Measurements from ENCODE around the gene ZNF613. TPM values are rescaled to one million over a fixed set of nuclear protein-coding genes. Genes with fewer than 3 reads are reported as not detected.
"Not testable (repeated sequence)": the region's sequence is repeated elsewhere in the genome, so short reads cannot be mapped to it uniquely, and the experiment has no call there.

The ZNF613 gene
- total and polyA plus RNA-seq, 2 donors (not counting 1 experiment from before 2014, with no cell fraction given): 4.6 to 11.2 TPM

DNA sequence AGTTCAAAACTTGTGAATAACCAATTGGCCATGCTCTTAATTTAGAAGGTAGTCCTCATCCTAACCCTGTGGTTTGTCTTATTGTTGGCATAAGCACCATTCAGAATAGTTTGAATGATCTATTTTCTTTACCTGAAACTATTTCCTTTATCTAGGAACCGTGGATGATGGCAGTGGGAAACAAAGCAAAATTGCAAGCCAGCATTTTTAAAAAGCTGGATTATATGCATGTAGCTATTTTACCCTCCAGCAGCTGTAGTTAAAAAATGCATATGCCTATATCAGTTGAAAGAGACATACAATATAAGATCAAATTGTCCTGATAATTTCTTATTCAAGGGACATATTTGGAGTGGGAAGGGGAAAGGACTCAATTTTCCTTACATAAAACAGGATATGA is 19.3 kb downstream of the ZNF613 start:
- Histone ChIP-seq H3K9ac (ENCODE audit: insufficient read depth, low read length) (no peak overlapping the region), H3K4me1 (ENCODE audit: control insufficient read depth, extremely low read depth, insufficient read depth, low read length) (no peaks in the 10 kb centered on the region), H3K4me3 (replicated peaks in 1 of 4; ENCODE audit: control extremely low read depth in 1 of 4, insufficient read depth in 1 of 4, low read depth in 3 of 4, low read length in 4 of 4) (no peak overlapping the region), H3K27ac (ENCODE audit: insufficient read depth, low read length) (no peak overlapping the region), H3K27me3 (ENCODE audit: control insufficient read depth, insufficient read depth, low read length) (no peaks in the 10 kb centered on the region), H2AFZ (ENCODE audit: low read length) (no peak overlapping the region), H3K79me2 (ENCODE audit: control insufficient read depth, insufficient read depth, low read length) (no peaks in the 10 kb centered on the region), H3K4me2 (ENCODE audit: extremely low read depth, insufficient read depth, low read length) (no peak overlapping the region), H3K9me3 (ENCODE audit: control insufficient read depth, insufficient read depth, low read depth, low read length) (peaks cover 11% of the 10 kb centered on the region), H3K36me3 (ENCODE audit: control insufficient read depth, insufficient read depth, low read length) (peaks cover 3% of the 10 kb centered on the region), H4K20me1 (ENCODE audit: control insufficient read depth, extremely low read depth, insufficient read depth, low read length) (no peaks in the 10 kb centered on the region)
- DNase-seq (ENCODE audit: low read depth in 2 of 2): no peak
- TF ChIP-seq EZH2 (IDR thresholded peaks at IDR 0.05; ENCODE audit: low read length, missing control alignments): no peak
- TF ChIP-seq, protein P1, sequence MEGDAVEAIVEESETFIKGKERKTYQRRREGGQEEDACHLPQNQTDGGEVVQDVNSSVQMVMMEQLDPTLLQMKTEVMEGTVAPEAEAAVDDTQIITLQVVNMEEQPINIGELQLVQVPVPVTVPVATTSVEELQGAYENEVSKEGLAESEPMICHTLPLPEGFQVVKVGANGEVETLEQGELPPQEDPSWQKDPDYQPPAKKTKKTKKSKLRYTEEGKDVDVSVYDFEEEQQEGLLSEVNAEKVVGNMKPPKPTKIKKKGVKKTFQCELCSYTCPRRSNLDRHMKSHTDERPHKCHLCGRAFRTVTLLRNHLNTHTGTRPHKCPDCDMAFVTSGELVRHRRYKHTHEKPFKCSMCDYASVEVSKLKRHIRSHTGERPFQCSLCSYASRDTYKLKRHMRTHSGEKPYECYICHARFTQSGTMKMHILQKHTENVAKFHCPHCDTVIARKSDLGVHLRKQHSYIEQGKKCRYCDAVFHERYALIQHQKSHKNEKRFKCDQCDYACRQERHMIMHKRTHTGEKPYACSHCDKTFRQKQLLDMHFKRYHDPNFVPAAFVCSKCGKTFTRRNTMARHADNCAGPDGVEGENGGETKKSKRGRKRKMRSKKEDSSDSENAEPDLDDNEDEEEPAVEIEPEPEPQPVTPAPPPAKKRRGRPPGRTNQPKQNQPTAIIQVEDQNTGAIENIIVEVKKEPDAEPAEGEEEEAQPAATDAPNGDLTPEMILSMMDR (conservative IDR thresholded peaks at IDR 0.05 in 1 of 2, IDR thresholded peaks at IDR 0.05 in 1 of 2; ENCODE audit: low read depth in 1 of 2, low read length in 2 of 2): no peak

DNA sequence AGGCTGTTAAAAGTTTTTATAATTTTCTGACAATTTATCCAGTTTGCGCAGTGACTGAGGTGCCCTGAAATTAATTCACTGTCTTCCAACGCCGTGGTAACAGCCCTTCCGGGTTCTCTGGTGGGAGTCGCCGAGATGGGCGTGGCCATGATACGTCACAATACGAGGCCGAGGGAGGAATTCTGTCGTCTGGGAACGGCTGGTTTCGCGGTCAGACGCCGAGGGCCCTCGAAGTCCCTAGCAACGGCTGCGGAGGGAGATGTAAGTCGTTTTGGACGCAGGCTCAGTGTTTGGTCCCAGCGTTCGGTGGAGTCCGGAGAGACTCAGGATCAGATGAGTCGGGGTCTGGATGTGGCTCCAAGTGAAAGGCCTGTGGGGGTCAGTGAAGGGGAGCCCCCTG is 21.7 kb downstream of the ZNF613 start:
- peak overlapping the region; percentile 78 for H3K4me2 ChIP-seq (ENCODE audit: extremely low read depth, insufficient read depth, low read length)
- no peaks in the 10 kb centered on the region for H3K4me1 ChIP-seq (ENCODE audit: control insufficient read depth, extremely low read depth, insufficient read depth, low read length)
- H3K27ac ChIP-seq (ENCODE audit: insufficient read depth, low read length): no peak overlapping the region
- H2AFZ ChIP-seq (ENCODE audit: low read length): peak overlapping the region; percentile 78
- H3K9ac ChIP-seq (ENCODE audit: insufficient read depth, low read length): no peak overlapping the region
- peaks cover 11% of the 10 kb centered on the region for H3K9me3 ChIP-seq (ENCODE audit: control insufficient read depth, insufficient read depth, low read depth, low read length)
- no peaks in the 10 kb centered on the region for H3K79me2 ChIP-seq (ENCODE audit: control insufficient read depth, insufficient read depth, low read length)
- H4K20me1 ChIP-seq (ENCODE audit: control insufficient read depth, extremely low read depth, insufficient read depth, low read length): no peaks in the 10 kb centered on the region
- no peaks in the 10 kb centered on the region for H3K27me3 ChIP-seq (ENCODE audit: control insufficient read depth, insufficient read depth, low read length)
- no peaks in the 10 kb centered on the region for H3K36me3 ChIP-seq (ENCODE audit: control insufficient read depth, insufficient read depth, low read length)
- no peak for TF ChIP-seq EZH2 (IDR thresholded peaks at IDR 0.05; ENCODE audit: low read length, missing control alignments)
- peak overlapping the region; percentile 18 to 79 (median 48) for H3K4me3 ChIP-seq (replicated peaks in 1 of 4; ENCODE audit: control extremely low read depth in 1 of 4, insufficient read depth in 1 of 4, low read depth in 3 of 4, low read length in 4 of 4)
- DNase-seq (ENCODE audit: low read depth in 2 of 2): peak; percentile 37 to 75

DNA sequence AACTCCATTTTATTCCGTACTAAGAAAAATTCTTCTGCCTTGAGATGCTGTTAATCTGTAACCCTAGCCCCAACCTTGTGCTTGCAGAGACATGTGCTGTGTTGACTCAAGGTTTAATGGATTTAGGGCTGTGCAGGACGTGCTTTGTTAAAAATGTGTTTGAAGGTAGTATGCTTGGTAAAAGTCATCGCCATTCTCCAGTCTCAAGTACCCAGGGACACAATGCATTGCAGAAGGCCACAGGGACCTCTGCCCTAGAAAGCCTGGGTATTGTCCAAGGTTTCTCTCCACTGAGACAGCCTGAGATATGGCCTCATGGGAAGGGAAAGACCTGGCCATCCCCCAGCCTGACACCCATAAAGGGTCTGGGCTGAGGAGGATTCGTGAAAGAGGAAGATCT is 30.6 kb downstream of the ZNF613 start:
- H3K9ac ChIP-seq (ENCODE audit: insufficient read depth, low read length); H3K4me3 ChIP-seq (replicated peaks in 1 of 4; ENCODE audit: control extremely low read depth in 1 of 4, insufficient read depth in 1 of 4, low read depth in 3 of 4, low read length in 4 of 4); H3K36me3 ChIP-seq (ENCODE audit: control insufficient read depth, insufficient read depth, low read length); H2AFZ ChIP-seq (ENCODE audit: low read length); H3K27me3 ChIP-seq (ENCODE audit: control insufficient read depth, insufficient read depth, low read length); H3K9me3 ChIP-seq (ENCODE audit: control insufficient read depth, insufficient read depth, low read depth, low read length); H3K27ac ChIP-seq (ENCODE audit: insufficient read depth, low read length); H4K20me1 ChIP-seq (ENCODE audit: control insufficient read depth, extremely low read depth, insufficient read depth, low read length); H3K79me2 ChIP-seq (ENCODE audit: control insufficient read depth, insufficient read depth, low read length); DNase-seq (ENCODE audit: low read depth in 2 of 2); H3K4me1 ChIP-seq (ENCODE audit: control insufficient read depth, extremely low read depth, insufficient read depth, low read length); H3K4me2 ChIP-seq (ENCODE audit: extremely low read depth, insufficient read depth, low read length): not testable (repeated sequence)

DNA sequence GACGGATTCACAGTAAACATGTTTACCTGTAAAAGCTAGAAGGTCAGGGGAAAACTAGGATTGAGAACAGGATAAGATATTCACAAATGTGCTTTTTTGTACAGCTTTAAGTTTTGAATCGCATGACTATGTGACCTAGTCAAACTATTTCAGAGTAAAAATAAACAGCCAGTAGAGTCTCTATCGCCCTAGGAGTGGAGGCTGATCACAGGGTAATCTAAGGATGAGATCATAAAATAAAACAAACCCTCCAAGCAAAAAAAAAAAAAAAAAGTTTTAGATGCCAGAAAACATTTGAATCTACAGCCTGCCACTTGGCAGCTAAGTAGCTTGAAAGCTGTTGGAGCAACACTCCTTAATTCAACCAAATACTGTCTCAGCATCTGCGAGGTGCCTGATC is 32.5 kb downstream of the ZNF613 start:
- no peak overlapping the region for H2AFZ ChIP-seq (ENCODE audit: low read length)
- H3K27ac ChIP-seq (ENCODE audit: insufficient read depth, low read length): no peak overlapping the region
- no peak for TF ChIP-seq EZH2 (IDR thresholded peaks at IDR 0.05; ENCODE audit: low read length, missing control alignments)
- TF ChIP-seq, protein P1 (conservative IDR thresholded peaks at IDR 0.05 in 1 of 2, IDR thresholded peaks at IDR 0.05 in 1 of 2; ENCODE audit: low read depth in 1 of 2, low read length in 2 of 2): no peak
- no peaks in the 10 kb centered on the region for H3K4me1 ChIP-seq (ENCODE audit: control insufficient read depth, extremely low read depth, insufficient read depth, low read length)
- no peaks in the 10 kb centered on the region for H3K79me2 ChIP-seq (ENCODE audit: control insufficient read depth, insufficient read depth, low read length)
- no peak overlapping the region for H3K4me2 ChIP-seq (ENCODE audit: extremely low read depth, insufficient read depth, low read length)
- H3K27me3 ChIP-seq (ENCODE audit: control insufficient read depth, insufficient read depth, low read length): no peaks in the 10 kb centered on the region
- H3K4me3 ChIP-seq (replicated peaks in 1 of 4; ENCODE audit: control extremely low read depth in 1 of 4, insufficient read depth in 1 of 4, low read depth in 3 of 4, low read length in 4 of 4): no peak overlapping the region
- no peak overlapping the region for H3K9ac ChIP-seq (ENCODE audit: insufficient read depth, low read length)
- no peak for DNase-seq (ENCODE audit: low read depth in 2 of 2)
- H4K20me1 ChIP-seq (ENCODE audit: control insufficient read depth, extremely low read depth, insufficient read depth, low read length): no peaks in the 10 kb centered on the region
- H3K36me3 ChIP-seq (ENCODE audit: control insufficient read depth, insufficient read depth, low read length): peaks cover under 1% of the 10 kb centered on the region
- peaks cover under 1% of the 10 kb centered on the region for H3K9me3 ChIP-seq (ENCODE audit: control insufficient read depth, insufficient read depth, low read depth, low read length)

DNA sequence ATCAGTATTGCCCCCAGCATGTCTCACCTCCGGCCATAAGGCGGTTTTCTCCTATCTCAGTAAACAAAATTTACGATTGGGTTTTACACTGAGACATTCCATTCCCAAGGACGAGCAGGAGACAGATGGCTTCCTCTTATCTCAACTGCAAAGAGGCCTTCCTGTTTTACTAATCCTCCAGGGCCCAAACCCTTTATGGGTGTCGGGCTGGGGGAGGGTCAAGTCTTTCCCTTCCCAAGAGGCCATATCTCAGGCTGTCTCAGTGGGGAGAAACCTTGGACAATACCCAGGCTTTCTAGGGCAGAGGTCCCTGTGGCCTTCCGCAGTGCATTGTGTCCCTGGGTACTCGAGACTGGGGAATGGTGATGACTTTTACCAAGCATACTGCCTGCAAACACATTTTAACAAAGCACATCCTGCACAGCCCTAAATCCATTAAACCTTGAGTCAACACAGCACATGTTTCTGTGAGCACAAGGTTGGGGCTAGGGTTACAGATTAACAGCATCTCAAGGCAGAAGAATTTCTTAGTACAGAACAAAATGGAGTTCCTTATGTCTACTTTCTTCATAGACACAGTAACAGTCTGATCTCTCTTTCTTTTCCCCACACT is 33.5 kb downstream of the ZNF613 start:
- H4K20me1 ChIP-seq (ENCODE audit: control insufficient read depth, extremely low read depth, insufficient read depth, low read length); H3K9ac ChIP-seq (ENCODE audit: insufficient read depth, low read length); H3K4me3 ChIP-seq (replicated peaks in 1 of 4; ENCODE audit: control extremely low read depth in 1 of 4, insufficient read depth in 1 of 4, low read depth in 3 of 4, low read length in 4 of 4); H3K79me2 ChIP-seq (ENCODE audit: control insufficient read depth, insufficient read depth, low read length); DNase-seq (ENCODE audit: low read depth in 2 of 2); H3K4me2 ChIP-seq (ENCODE audit: extremely low read depth, insufficient read depth, low read length); H3K27ac ChIP-seq (ENCODE audit: insufficient read depth, low read length); H3K9me3 ChIP-seq (ENCODE audit: control insufficient read depth, insufficient read depth, low read depth, low read length); H2AFZ ChIP-seq (ENCODE audit: low read length); H3K27me3 ChIP-seq (ENCODE audit: control insufficient read depth, insufficient read depth, low read length); H3K4me1 ChIP-seq (ENCODE audit: control insufficient read depth, extremely low read depth, insufficient read depth, low read length); H3K36me3 ChIP-seq (ENCODE audit: control insufficient read depth, insufficient read depth, low read length): not testable (repeated sequence)

Measured in fibroblast of lung (primary cell).